Esophagus squamous epithelium (tissue), 4 donors: Measurements from ENCODE around the gene PFKM.

Experiments
- CTCF ChIP-seq, 6 experiments: fragments of 450-650 bp in 4 of 6; fragments of 200-600 bp in 2 of 6; sonication (generic) in 2 of 6; IDR thresholded peaks; one replicate each; pipeline ENCODE4 v1.5.1; 2016 to 2019; ENCODE audit warnings: antibody characterized with exemption in 6 of 6, mild to moderate bottlenecking in 4 of 6, moderate library complexity in 4 of 6
- POLR2A ChIP-seq, 4 donors: fragments of 450-650 bp; IDR thresholded peaks; one replicate each; pipeline ENCODE4 v1.6.1; 2017; ENCODE audit warnings: antibody characterized with exemption in 4 of 4, mild to moderate bottlenecking in 4 of 4, moderate library complexity in 3 of 4

GRCh38 chr12:48177982-48178381, 58.8 kb downstream of the PFKM start:
- TF ChIP-seq POLR2A (IDR thresholded peaks at IDR 0.05) (no peak), CTCF (IDR thresholded peaks at IDR 0.05) (no peak)
